ENCODE data around the gene SPON1.
"Not testable (repeated sequence)": the region's sequence is repeated elsewhere in the genome, so short reads cannot be mapped to it uniquely, and the experiment has no call there.

Gene SPON1

DNA sequence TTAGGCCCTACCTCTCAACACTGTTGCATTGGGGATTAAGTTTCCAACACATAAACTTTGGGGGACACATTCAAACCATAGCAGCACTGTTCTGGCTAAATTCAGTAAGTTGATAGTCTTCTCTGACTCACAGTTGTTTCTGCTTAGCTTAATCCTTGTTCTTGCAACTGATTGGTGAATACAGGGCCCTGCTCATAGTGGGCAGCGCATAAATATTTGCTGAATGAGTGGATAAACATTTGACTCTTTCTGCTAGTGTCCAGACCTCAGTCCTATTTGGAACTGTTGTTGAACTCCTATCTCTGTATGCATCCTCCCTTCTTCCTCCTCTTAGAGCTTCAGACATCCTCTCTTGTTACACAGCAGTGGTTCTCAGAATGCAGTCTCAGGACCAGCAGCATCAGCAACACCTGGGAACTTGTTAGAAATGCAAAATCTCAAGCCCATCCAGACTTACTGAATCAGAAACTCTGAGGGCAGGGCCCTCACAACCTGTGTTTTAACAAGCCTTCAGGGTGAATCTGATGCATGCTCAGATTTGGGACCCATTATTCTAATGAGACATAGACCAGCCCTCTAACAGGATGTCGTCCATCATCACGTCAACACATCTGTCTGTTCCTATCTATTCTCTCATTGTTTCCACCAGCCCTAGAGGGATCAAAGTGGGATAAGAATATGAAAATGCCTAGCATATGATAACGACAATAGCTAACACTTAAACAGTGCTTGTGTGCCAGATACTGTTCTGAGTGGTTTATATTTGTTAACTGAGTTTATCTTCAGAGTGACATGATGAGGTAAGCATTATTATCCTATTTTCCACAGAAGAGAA is 22.3 kb downstream of the SPON1 start:
- no peak for DNase-seq

DNA sequence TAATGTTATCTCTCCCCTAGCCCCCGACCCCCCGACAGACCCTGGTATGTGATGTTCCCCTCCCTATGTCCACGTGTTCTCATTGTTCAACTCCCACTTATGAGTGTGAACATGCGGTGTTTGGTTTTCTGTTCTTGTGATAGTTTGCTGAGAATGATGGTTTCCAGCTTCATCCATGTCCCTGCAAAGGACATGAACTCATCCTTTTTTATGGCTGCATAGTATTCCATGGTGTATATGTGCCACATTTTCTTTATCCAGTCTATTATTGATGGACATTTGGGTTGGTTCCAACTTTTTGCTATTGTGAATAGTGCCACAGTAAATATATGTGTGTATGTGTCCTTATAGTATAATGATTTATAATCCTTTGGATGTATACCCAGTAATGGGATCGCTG is 24.2 kb downstream of the SPON1 start:
- not testable (repeated sequence) for DNase-seq

DNA sequence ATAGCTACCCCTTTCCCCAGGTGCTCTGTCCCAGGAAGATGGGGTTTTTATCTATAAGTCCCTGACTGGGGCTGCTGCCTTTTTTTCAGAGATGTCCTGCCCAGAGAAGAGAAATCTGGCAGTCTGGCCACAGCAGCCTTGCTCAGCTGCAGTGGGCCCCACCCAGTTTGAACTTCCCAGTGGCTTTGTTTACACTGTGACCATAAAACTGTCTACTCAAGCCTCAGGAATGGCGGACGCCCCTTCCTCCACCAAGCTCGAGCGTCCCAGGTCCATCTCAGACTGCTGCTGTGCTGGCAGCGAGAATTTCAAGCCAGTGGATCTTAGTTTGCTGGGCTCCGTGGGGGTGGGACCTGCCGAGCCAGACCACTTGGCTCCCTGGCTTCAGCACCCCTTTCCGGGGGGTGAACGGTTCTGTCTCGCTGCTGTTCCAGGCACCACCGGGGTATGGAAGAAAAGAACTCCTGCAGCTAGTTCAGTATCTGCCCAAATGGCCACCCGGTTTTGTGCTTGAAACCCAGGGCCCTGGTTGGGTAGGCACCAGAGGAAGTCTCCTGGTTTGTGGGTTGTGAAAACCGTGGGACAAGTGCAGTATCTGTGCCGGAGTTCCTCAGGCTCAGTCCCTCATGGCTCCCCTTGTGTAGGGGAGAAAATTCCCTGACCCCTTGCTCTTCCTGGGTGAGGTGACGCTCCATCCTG is 29.8 kb downstream of the SPON1 start:
- not testable (repeated sequence) for DNase-seq

DNA sequence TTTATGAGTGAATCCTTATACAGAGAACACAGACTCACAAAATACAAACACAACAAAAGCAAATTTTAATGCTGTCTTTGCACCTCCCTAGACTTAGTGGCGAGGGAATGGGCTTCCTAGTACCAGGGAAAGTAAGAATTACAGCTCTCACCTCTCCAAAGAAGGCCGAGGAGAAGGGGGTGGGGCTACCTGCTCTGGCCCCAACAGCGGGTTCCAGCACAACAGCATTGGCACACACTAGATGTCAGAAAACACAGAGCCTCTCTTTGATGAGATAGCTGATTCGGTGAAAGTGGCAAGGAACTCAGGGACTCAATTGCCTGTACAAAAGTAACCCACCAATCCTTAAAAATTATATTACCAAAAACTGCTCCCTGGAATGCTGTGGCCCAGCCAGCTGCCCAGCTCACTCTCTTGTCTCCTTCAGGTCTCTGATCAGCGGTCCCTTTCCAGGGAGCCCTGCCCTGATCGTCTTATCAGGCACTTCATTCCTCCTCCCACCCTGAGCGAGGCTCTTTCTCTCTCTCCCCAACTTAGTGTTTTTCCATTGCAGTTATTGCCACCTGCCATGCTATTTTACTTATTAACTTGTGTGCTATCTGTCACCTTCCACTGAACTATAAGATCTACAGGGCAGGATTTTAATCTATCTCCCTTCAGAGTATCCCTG is 30.7 kb downstream of the SPON1 start:
- no peak for DNase-seq

DNA sequence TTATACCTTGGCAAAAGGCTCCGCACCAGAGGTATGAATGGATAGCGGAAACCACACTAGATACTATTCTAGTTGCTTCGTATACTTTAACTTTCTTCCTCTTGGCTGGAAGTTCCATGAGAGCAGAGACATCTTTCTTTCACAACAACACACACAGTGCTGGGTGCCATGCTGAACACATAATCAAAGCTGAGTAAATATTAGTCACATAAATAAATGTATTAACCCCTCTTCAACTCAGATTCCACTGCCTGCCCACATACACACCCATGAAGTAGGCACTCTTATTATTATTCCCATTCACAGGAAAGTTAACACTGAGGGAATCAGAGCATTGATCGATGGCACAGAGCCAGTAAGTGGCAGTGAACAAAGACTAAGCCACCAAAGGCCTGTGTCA is 35.4 kb downstream of the SPON1 start:
- DNase-seq: no peak

DNA sequence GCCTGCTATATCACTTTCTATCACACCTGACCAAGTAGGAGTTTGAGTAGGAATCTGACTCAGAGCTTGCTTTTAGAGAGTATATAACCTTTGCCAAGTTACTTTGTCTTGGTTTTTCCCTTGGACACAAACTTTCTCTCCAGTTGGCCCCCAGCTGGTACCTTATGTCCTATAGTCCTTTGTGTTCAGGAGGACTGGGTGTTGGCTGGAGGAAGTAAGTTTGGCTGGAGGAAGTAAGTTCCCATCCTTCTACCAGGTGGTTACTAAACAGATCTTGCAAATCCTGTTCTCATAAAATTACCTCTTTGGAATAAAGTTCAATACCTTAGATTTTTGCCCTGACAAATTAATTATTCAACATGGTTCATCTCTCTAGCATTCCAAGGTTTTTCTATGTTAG is 37.2 kb downstream of the SPON1 start:
- DNase-seq: no peak

DNA sequence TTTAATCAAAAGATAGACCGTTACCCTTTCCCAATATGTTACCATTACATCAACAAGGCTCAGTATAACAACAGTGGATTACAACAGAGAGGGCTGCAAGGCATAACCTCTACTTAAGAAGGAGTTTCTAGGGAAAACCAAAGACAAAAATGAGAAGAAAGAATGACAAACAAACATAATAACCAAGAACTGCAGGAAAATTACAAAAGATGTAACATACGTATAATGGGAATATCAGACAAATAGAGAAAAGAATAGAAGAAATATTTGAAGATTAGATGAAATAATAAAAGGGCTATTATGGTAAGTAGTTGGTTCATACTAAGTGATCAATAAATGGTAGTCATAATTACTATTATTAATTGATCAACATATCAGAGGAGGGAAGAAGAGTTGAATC is 39.1 kb downstream of the SPON1 start:
- DNase-seq: no peak

DNA sequence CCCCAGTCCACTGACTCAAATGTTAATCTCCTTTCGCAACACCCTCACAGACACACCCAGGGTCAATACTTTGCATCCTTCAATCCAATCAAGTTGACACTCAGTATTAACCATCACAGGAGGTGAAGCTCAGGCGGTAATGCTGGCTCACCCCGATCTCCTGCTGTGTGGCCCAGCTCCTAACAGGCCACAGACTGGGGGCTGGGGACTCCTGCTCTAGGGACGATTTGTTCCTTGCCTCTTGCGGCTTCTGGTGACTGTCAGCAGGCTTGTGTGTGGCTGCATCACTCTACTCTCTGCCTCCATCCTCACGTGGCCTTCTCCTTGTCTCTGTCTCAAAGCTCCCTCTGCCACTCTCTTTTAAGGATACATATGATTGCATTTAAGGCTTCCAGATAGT is 45.0 kb downstream of the SPON1 start:
- no peak for DNase-seq

DNA sequence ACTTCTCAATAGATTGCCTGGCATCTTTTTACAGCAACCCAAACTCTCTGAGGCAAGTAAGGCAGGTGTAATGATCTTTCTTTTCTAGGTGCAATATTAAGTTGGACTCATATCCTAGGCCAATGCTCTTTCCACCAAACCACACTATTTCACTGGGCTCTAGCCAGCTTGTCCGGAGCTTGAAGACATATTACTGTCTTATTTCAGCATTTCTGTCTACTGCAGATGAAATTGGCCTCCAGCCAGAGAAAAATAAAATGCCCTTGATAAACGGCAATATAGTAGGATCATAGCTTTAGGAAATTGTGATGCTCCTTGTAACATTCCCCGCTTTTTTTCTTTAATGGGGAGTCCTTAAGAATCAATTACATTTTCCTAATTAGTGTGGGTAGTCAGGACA is 48.1 kb downstream of the SPON1 start:
- DNase-seq: no peak

DNA sequence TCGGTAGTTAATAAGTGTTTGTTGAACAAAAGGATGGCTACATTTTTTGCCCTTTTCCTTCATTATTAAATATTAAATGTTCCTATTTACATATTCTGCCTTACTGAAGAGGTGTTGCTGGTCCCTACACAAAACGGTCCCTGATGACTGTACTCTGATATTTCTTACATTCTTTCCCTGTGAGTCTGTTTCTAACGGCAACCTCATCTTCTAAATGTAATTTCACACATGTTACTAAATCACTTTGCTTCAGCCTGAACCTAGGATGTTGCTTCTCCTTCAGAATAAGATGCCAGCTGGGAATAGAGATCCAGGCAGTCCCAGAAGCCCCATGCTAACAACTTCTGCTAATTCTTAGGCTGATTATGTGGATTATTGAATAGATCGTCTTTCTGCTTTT is 50.3 kb downstream of the SPON1 start:
- no peak for DNase-seq

DNA sequence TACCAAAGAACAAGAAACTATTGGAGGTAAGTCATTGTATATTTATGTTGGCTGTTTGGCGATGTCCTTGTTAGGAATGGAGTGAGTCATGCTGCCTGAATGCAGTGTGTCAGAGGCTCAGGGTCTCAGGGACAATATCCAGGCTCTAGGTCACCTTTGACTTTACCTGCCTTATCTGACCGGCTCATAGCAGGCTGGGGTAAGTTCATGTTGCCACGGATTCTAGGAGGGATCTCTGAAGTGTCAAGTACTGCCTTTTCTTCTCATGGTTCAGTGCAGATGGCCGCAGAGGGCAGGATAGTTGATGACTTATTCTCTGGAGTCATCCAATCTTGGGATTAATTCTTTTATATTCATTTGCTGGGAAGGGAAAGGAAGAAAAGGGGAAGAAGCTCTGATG is 53.2 kb downstream of the SPON1 start:
- no peak for DNase-seq

DNA sequence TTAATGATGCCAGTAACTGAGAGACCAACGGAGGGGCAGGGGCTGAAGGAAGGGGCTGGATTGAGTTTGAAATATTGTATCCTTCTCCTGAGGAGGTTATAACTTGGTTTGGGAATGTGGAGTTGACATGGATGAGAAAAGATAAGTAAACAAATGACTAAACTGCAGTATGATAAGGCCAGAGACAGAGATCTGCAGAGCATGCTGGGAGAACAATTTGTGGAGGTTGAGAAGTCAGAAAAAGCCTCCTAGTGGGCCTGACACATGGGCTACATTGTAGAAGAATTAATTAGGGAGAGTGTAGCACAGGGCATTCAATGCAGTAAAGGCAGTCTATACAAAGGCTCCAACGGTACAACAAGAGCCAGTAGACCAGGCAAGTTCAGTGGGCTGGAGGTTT is 55.9 kb downstream of the SPON1 start:
- DNase-seq: no peak

DNA sequence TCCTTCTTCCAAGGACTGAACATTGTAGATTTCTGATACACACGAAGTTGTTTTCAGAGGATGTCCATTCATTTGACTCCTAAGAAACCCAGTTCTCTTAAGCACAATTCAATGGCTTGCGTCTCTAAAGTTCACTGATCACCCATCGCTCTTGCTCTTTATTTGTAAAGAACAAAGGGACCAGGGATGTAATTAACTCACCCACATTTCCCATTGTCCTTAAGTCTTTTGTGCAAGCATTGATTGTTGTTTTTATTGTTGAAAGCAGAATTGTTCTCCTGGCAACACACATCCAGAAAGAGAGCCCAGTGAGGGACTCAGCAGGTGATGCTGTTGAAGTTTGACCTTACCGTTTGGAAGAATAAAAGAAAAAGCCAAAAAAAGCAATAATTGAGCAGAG is 59.2 kb downstream of the SPON1 start:
- DNase-seq: no peak

DNA sequence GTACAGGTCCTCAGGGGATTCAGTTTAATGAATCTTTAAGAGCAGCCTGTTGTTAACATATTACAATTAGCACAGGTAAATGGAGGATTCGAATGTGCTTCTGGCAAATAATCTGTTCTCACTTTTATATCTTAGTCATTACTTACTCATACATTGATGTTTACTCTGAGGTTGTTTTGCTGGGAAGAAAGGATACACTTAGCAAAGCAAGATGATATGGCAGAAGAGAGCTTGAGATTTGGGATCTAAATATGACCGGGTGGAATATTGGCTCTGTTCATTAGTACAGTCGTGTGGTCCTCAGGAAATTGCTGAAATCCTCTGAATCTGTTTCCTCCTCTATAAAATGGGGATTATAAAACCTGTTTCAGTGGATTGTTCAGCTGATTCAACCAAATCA is 59.7 kb downstream of the SPON1 start:
- no peak for DNase-seq

DNA sequence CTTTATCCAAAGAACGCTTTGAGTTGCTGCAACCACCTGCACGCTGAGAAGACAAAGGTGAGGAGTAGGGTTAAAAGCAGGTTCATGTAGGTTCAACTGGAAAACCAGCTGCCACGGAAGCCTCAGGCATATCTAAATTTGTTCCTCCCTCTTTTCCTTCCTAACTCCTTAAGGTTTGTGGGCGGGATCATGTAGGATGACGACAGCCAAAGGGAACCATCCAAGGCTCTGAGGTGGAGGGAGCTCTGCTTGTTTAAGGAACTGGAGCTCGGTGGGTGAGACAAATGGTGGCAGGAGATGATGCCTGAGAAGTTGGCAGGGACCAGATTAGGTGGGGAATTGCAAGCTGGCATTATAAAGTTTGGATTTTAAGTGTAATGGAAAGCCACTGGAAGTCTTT is 60.3 kb downstream of the SPON1 start:
- no peak for DNase-seq

DNA sequence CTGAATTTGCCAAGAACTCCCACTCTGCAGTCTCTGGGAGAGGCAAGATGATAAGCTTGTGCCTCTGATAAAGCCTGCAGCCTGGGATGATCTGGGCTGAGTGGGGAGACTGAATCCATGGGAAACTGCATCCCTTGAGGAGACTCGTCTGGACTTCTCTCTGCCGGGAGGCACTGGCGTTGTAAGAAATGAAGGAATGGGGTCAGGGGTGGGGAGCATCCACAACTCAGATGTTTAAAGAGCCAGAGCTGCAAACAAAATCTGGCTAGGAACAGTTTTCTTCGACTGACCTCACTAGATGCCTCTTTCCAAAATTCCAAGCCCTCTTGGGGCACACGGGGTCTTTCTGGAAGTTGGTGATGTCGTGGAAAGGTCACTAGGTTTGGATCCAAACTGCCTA is 64.4 kb downstream of the SPON1 start:
- DNase-seq: no peak

DNA sequence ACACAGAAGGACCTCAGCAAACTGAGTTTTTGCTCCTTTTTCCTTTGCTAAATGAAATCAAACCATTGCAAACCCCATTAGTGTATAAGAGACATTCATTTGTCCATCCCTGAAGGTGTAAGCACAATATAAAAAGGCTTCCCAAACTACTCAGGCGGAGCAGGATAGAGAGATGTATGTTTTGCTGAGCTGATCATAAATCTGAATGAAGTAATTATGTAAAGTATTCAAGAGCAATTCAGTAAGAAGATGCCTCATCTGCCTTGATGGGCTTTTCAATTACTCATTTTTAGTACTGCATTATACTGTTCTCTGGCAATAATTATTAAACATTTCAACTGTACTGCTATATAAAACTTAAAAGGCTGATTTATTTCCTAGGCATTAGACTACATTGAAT is 65.0 kb downstream of the SPON1 start:
- DNase-seq: no peak

DNA sequence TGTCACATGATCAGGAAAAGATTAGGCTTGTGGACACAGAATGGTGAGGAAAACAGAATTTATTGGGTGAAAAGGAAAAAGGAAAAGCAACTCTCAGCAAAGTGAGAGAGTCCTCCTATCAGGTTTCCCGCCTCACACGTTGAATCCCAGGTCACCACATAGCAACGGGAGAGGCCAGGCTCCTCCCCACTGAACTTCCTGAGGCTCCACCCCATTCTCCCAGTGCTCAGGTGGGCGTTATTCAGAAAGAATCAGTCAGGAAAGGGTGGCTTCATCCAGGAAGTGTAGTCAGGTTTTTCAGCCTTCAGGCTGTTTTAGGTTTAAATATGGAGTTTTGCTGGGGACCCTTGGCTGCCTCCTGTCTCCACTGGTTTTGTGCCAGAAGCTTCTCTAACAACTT is 66.9 kb downstream of the SPON1 start:
- no peak for DNase-seq

DNA sequence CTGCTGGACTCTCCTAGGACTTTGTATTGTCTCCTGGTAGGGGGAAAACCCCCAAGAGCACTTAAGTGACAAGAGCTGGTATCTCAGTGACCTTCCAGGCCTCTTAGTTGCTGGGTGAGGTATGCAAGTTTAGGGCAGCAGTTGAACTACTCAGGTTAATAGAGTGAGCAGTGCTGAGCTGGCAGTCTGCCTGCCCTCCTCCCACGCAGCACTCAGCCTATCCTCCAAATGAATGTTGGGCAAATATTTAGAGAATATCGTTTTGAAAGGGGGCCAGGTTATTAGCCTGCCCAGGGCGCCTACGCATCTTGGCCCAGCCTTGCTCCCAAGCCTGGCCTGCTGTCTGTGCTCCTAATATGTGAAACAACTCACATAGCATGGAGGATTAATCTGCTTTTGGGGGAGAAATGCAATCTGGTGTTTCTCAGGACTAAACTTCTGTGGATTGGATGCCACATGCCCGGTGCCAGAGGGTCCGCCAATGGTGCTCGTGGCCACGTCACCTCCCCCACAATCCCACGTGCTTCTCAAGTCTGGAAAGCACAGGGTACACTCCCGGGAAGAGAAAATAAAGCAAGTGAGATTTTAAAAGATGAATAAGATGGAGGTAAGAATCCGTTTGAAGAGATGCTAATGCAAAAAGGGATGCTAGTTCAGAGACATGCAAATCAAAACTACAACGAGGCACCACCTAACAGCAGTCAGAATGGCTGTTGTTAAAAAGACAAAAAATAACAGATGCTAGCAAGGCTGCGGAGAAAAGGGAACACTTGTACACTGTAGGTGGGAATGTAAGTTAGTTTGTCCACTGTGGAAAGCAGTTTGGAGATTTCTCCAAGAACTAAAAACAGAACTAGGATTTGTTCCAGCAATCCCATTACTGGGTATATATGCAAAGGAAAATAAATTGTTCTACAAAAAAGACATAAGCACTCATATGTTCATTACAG is 67.7 kb downstream of the SPON1 start:
- DNase-seq: no peak

DNA sequence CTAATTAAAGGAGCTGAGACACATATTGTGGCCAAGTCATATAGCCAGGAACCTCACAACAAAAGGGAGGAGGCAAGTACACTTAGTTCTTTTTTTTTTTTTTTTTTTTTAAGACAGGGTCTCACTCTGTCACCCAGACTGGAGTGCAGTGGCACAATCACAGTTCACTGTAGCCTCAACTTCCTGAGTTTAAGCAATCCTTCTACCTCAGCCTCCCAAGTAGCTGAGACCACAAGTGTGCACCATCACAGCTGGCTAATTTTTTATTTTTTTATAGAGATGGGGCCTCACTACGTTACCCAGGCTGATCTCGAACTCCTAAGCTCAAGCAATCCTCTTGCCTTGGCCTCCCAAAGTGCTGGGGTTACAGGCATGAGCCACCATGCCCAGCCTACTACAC is 73.0 kb downstream of the SPON1 start:
- DNase-seq: not testable (repeated sequence)

DNA sequence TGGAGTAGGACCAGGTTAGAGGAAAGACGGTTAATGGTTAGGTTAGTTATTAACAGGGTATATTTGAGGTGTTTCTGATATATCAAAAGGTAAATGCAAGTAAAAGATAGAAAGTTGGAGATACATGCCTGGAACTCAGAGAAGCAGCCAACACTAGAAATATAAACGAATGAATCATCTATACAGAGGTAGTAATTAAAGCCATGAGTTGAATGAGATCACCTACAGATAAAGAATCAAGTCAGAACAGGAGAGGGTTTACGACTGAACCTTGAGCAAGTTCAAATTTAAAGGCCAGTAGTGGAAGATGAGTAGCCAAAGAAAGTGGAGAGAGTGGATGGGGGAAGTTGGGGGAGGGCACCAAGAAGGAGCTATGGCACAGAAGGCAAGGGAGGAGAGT is 73.9 kb downstream of the SPON1 start:
- DNase-seq: no peak

DNA sequence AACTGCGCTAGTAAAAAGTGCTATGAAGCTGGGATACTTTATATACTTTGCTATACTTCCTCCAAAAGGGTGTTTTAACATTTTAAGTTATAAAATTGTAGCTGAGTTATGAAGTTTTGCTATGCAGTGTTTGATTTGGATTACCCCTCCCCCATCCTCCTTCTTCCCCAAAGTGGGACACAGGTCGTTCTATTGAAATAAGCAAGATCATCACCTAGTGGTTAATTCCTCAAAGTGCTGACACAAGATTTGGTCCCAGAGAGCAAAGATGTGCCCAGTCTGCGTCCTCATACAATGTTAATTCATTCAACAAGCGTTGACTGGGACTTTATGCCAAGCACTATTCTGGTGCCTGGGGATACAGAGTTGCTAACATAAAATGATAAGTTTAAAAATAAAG is 78.5 kb downstream of the SPON1 start:
- no peak for DNase-seq

DNA sequence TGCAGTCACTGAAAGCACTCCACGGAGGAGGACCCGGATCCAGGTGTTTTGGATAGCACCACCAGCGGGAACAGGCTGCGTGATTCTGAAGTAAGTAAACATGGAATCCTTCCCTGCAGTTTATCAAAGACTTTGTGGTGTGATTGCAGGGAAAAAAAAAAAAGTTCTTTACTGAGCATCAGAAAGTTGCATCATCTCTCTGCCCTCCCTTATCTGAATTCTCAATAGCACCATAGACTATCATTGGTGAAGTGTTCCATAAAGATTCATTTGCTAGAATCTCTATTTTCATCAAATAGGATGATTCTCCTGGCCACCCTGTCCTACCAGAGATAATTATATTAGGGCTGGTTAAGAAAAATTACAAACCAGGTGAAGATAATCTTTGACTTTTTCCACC is 79.0 kb downstream of the SPON1 start:
- no peak for DNase-seq
